Liver (tissue), 9 donors: ENCODE measurements around the gene XYLT2. TPM values are rescaled to one million over a fixed set of nuclear protein-coding genes. Genes with fewer than 3 reads are reported as not detected.

Experiments used
- DNase-seq: peaks from one replicate; pipeline ENCODE4 v3.0.0-alpha.2; 2017; ENCODE audit warnings: low spot score
- H3K27ac ChIP-seq, 2 donors: one replicate each; pipeline ENCODE4 v1.7.0; 2013; ENCODE audit warnings: inconsistent platforms in 2 of 2, low read length in 2 of 2, control low read depth in 1 of 2, low read depth in 1 of 2, mild to moderate bottlenecking in 1 of 2
- H3K27me3 ChIP-seq, 4 donors: one replicate each; pipeline versions ENCODE4 v1.6.1 to v1.7.0; 2013; ENCODE audit warnings: low read length in 3 of 4, inconsistent platforms in 1 of 4, mild to moderate bottlenecking in 1 of 4, moderate library complexity in 1 of 4; ENCODE audit not compliant: control insufficient read depth in 4 of 4, insufficient read depth in 4 of 4
- H3K36me3 ChIP-seq, 4 donors: one replicate each; pipeline versions ENCODE4 v1.6.1 to v1.7.0; 2013; ENCODE audit warnings: low read length in 3 of 4, mild to moderate bottlenecking in 3 of 4, low read depth in 1 of 4, moderate library complexity in 1 of 4; ENCODE audit not compliant: control insufficient read depth in 4 of 4, insufficient read depth in 3 of 4
- H3K4me1 ChIP-seq, 4 donors: one replicate each; pipeline versions ENCODE4 v1.6.1 to v1.7.0; 2013; ENCODE audit warnings: low read length in 3 of 4, mild to moderate bottlenecking in 3 of 4, moderate library complexity in 1 of 4; ENCODE audit not compliant: control insufficient read depth in 4 of 4, insufficient read depth in 4 of 4
- H3K4me3 ChIP-seq, 3 donors: one replicate each; pipeline versions ENCODE4 v1.6.1 to v1.7.0; 2013; ENCODE audit warnings: low read length in 3 of 3, control low read depth in 1 of 3, low read depth in 1 of 3, mild to moderate bottlenecking in 1 of 3
- H3K9ac ChIP-seq, 2 donors: one replicate each; pipeline ENCODE4 v1.7.0; 2013; ENCODE audit warnings: low read length in 2 of 2, mild to moderate bottlenecking in 2 of 2, moderate library complexity in 2 of 2, control low read depth in 1 of 2, low read depth in 1 of 2
- H3K9me3 ChIP-seq, 4 donors: one replicate each; pipeline versions ENCODE4 v1.6.1 to v1.7.0; 2013; ENCODE audit warnings: low read length in 3 of 4; ENCODE audit not compliant: control insufficient read depth in 4 of 4
- ATF3 ChIP-seq: IDR thresholded peaks from 2 replicates; pipeline ENCODE4 v1.6.1; 2016; ENCODE audit warnings: antibody characterized with exemption
- CTCF ChIP-seq: fragments of 150-350 bp; IDR thresholded peaks from 2 replicates; pipeline ENCODE4 v1.5.1; 2017; ENCODE audit warnings: improper control_type of control experiment, low read depth, low read length; ENCODE audit not compliant: missing input control
- EGR1 ChIP-seq, 2 donors: IDR thresholded peaks; 2 replicates each; pipeline ENCODE4 v1.6.1; 2016 to 2018; ENCODE audit warnings: antibody characterized with exemption in 2 of 2, low read depth in 2 of 2
- GABPA ChIP-seq, 2 donors: IDR thresholded peaks in 1 of 2; conservative IDR thresholded peaks in 1 of 2; 2 replicates each; pipeline ENCODE4 v1.6.1; 2016; ENCODE audit warnings: antibody characterized with exemption in 2 of 2, mild to moderate bottlenecking in 1 of 2, moderate library complexity in 1 of 2
- HNF4A ChIP-seq, 2 donors: conservative IDR thresholded peaks; 2 replicates each; pipeline ENCODE4 v1.6.1; 2016; ENCODE audit warnings: antibody characterized with exemption in 2 of 2, mild to moderate bottlenecking in 2 of 2
- HNF4G ChIP-seq: IDR thresholded peaks from 2 replicates; pipeline ENCODE4 v1.6.1; 2016; ENCODE audit warnings: antibody characterized with exemption
- JUND ChIP-seq, 2 donors: IDR thresholded peaks; 2 replicates each; pipeline ENCODE4 v1.6.1; 2016; ENCODE audit warnings: antibody characterized with exemption in 2 of 2
- NR2F2 ChIP-seq: IDR thresholded peaks from 2 replicates; pipeline ENCODE4 v1.6.1; 2016; ENCODE audit warnings: antibody characterized with exemption
- RAD21 ChIP-seq, 2 donors: IDR thresholded peaks; 2 replicates each; pipeline ENCODE4 v1.6.1; 2016; ENCODE audit warnings: antibody characterized with exemption in 2 of 2, mild to moderate bottlenecking in 2 of 2
- REST ChIP-seq: IDR thresholded peaks from 2 replicates; pipeline ENCODE4 v1.6.1; 2016; ENCODE audit warnings: antibody characterized with exemption, mild to moderate bottlenecking
- RXRA ChIP-seq, 2 donors: IDR thresholded peaks; 2 replicates each; pipeline ENCODE4 v1.6.1; 2017 to 2018; ENCODE audit warnings: antibody characterized with exemption in 2 of 2, mild to moderate bottlenecking in 1 of 2
- SP1 ChIP-seq: IDR thresholded peaks from 2 replicates; pipeline ENCODE4 v1.6.1; 2018; ENCODE audit warnings: antibody characterized with exemption, mild to moderate bottlenecking
- YY1 ChIP-seq: IDR thresholded peaks from 2 replicates; pipeline ENCODE4 v1.6.1; 2016; ENCODE audit warnings: antibody characterized with exemption, mild to moderate bottlenecking
- WGBS: extraction: QIAGEN DNeasy Blood & Tissue Kit; methylation state at CpG from one replicate; pipeline ENCODE4 v1.1.7; 2013; 5-methylcytosine and 5-hydroxymethylcytosine counted together
- polyA plus RNA-seq, 2 donors: library from polyadenylated mRNA; stranded (reverse) in 1 of 2; unstranded in 1 of 2; fragments of 200-250 nt in 1 of 2; fragments of >200 nt in 1 of 2; fragmentation: Nextera tagmentation in 1 of 2; extraction: Ambion mirVana in 1 of 2; gene quantifications; one replicate each; pipeline versions ENCODE4 v1.2.1 to v1.2.3, GENCODE V29; 2013 to 2015
- total RNA-seq, 2 donors: library from RNA; depleted of rRNA; stranded (reverse); fragments of >200 nt; gene quantifications; one replicate each; pipeline ENCODE4 v1.2.3, GENCODE V29; 2014
- TF ChIP-seq, protein P1 (sequence below): IDR thresholded peaks from 2 replicates; pipeline ENCODE4 v1.6.1; 2016; ENCODE audit warnings: antibody characterized with exemption
- TF ChIP-seq, protein P2 (sequence below): IDR thresholded peaks from 2 replicates; pipeline ENCODE4 v1.6.1; 2016; ENCODE audit warnings: antibody characterized with exemption
- donor health status: healthy.
- donor health status: healthy.
- donor health status: healthy.
- donor health status: healthy.
- donor health status: healthy.

Gene XYLT2
- total and polyA plus RNA-seq, 4 donors: 5.3 to 11.3 (median 8.2) TPM

DNA sequence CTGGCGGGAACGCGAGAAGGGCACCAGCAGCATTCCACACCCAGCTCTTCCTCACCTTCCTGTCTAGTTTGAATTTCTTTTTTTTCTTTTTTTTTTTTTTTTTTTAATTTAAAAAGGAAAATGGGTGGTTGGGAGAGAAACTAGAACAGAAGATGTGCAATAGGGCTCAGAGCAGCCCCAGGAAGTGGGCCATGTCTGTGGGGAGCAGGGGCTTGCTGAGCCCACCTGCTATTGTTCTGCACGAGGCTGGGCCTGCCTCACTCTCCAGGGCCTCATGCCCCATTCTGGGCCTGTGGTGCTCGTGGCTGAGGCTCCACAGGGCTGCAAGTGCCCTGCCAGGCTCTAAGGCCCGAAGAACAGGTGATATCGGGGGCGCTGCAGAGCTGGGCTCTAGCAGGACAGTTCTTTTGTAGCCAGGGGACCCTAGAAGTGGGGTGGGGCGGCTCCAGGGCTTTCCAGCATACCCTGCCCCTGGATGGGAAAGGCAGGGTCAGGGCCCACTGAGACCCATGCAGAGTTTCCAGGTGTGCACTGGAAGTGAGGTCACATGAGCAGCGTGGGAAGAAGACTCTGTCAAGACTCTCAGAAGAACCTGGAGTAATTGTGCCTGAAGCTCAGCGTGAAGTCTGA, 14.7 kb downstream of the XYLT2 start:
- H3K36me3 ChIP-seq: peaks cover 0 to 34% (median 13%) of the 10 kb centered on the region in 4 donors
- H3K4me1 ChIP-seq: peaks cover 0 to 6% (median 3%) of the 10 kb centered on the region in 4 donors
- 85% methylated on average over 11 of the region's 11 CpGs for WGBS
- no peaks in the 10 kb centered on the region for H3K27me3 ChIP-seq
- TF ChIP-seq SP1 (no peak), HNF4A (conservative IDR thresholded peaks at IDR 0.05) (no peak), YY1 (no peak), ATF3 (no peak), RAD21 (IDR thresholded peaks at IDR 0.05) (no peak), EGR1 (IDR thresholded peaks at IDR 0.05; ENCODE audit: low read depth in 2 of 2) (no peak), HNF4G (no peak), GABPA (IDR thresholded peaks at IDR 0.05 in 1 of 2, conservative IDR thresholded peaks at IDR 0.05 in 1 of 2) (no peak)
- TF ChIP-seq, protein P1, sequence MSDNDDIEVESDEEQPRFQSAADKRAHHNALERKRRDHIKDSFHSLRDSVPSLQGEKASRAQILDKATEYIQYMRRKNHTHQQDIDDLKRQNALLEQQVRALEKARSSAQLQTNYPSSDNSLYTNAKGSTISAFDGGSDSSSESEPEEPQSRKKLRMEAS: no peak
- TF ChIP-seq, protein P2, sequence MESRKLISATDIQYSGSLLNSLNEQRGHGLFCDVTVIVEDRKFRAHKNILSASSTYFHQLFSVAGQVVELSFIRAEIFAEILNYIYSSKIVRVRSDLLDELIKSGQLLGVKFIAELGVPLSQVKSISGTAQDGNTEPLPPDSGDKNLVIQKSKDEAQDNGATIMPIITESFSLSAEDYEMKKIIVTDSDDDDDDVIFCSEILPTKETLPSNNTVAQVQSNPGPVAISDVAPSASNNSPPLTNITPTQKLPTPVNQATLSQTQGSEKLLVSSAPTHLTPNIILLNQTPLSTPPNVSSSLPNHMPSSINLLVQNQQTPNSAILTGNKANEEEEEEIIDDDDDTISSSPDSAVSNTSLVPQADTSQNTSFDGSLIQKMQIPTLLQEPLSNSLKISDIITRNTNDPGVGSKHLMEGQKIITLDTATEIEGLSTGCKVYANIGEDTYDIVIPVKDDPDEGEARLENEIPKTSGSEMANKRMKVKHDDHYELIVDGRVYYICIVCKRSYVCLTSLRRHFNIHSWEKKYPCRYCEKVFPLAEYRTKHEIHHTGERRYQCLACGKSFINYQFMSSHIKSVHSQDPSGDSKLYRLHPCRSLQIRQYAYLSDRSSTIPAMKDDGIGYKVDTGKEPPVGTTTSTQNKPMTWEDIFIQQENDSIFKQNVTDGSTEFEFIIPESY: no peak
- no peak for DNase-seq
- H3K4me3 ChIP-seq: no peak overlapping the region
- no peak overlapping the region for H3K27ac ChIP-seq
- no peaks in the 10 kb centered on the region for H3K9me3 ChIP-seq
- no peak overlapping the region for H3K9ac ChIP-seq

- TF ChIP-seq REST (no peak), RAD21 (IDR thresholded peaks at IDR 0.05) (peak; percentile 82 to 87), JUND (IDR thresholded peaks at IDR 0.05) (no peak), RXRA (IDR thresholded peaks at IDR 0.05) (no peak), NR2F2 (no peak), HNF4G (no peak), CTCF (peak; percentile 76)
- no peaks in the 10 kb centered on the region for H3K9me3 ChIP-seq
- H3K4me1 ChIP-seq: peaks cover 0 to 6% (median 3%) of the 10 kb centered on the region in 4 donors
- peaks cover 0 to 31% (median 16%) of the 10 kb centered on the region in 4 donors for H3K36me3 ChIP-seq
- H3K9ac ChIP-seq: no peak overlapping the region
- H3K27ac ChIP-seq: no peak overlapping the region
- 29% methylated on average over 11 of the region's 11 CpGs for WGBS
- DNase-seq: peak; percentile 68
- H3K27me3 ChIP-seq: no peaks in the 10 kb centered on the region
- H3K4me3 ChIP-seq: no peak overlapping the region
Observed at GRCh38 chr17:50361561-50362480, 15.9 kb downstream of the XYLT2 start.
